GM10266 (cell line): ENCODE results near the gene SEMA6B.

ENCODE experiments used
- DNase-seq: peaks from one replicate; pipeline ENCODE4 v3.0.0; 2012; ENCODE audit errors: extremely low spot score
- TF ChIP-seq, protein P1 (sequence below): IDR thresholded peaks from 2 replicates; pipeline ENCODE4 v1.5.1; 2012; ENCODE audit warnings: mild to moderate bottlenecking, low read depth; ENCODE audit not compliant: control insufficient read depth, insufficient read depth; ENCODE audit errors: missing control alignments

Gene SEMA6B

DNA sequence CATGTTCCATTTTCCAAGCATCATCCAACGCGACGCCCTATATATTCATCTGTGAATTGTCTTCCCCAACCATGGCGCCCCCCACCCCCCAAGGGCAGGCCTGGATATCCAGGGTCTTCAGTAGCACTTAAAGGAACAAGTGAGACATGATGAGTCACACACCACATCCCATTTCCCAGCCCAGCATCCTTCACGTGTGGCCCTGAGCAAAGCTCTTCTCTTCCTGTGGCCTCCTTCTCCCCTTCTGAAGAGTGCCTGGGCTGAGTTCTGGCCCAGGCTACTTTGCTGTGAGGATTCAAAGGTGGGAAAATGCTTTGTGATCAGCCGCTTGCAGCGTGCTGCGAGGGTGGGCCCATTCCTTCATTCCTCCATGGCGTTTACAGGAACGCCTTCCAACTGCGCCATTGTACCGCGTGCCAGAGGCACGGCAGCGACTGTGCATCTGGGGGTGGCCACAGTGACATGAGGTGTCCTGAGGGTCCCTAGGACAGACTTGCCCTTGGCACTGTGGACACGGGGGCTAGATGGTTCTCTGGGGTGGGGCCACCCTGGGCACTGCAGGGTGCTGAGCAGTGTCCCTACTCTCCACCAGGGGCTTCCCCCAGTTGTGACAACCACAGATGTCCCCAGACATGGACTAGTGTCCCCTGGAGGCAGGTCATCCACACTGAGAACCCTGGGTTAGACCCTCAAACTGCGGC, 52.9 kb downstream of the SEMA6B start:
- TF ChIP-seq, protein P1, sequence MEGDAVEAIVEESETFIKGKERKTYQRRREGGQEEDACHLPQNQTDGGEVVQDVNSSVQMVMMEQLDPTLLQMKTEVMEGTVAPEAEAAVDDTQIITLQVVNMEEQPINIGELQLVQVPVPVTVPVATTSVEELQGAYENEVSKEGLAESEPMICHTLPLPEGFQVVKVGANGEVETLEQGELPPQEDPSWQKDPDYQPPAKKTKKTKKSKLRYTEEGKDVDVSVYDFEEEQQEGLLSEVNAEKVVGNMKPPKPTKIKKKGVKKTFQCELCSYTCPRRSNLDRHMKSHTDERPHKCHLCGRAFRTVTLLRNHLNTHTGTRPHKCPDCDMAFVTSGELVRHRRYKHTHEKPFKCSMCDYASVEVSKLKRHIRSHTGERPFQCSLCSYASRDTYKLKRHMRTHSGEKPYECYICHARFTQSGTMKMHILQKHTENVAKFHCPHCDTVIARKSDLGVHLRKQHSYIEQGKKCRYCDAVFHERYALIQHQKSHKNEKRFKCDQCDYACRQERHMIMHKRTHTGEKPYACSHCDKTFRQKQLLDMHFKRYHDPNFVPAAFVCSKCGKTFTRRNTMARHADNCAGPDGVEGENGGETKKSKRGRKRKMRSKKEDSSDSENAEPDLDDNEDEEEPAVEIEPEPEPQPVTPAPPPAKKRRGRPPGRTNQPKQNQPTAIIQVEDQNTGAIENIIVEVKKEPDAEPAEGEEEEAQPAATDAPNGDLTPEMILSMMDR, result no peak
- DNase-seq, result no peak

DNA sequence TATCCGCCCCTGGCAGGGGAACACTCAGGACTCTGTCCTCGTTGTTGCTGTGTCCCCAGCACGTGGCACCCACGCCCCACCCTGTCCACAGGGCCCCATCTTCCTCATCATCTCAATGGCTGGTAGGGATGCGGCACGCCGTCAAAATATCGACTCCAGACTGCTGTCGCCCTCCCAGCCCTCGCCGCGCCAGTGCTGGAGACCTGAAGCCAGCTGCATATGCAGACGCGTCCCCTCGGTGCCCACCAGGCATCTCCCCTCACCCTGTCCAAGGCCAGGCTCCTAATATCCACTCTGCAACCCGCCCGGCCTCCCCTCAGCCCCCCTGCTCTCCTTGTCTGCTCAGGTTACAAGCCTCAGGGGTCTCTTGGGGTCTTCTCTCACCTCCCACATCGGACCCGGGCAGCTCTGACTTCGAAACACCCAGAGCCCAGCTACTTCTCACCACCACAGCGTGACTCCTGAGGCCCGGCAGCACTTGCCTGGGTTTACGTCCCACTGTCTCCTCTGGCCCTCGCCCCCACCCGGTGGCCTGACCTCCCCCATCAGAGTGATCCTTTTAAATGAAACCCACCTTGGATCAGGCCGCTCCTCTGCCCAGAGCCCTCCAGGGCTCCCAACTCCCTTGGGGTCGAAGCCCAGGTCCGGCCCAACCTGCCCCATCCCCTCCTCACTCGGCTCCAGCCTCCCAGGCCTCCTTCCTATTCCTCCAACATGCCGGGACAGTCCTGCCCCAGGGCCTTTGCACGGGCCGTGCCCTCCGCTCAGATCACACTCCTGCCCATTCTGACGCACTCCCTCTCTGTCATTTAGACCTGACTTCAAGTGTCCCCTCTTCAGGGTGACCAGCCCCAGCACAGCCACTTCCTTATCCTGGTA, 53.7 kb downstream of the SEMA6B start:
- TF ChIP-seq, protein P1, result no peak
- no peak for DNase-seq

DNA sequence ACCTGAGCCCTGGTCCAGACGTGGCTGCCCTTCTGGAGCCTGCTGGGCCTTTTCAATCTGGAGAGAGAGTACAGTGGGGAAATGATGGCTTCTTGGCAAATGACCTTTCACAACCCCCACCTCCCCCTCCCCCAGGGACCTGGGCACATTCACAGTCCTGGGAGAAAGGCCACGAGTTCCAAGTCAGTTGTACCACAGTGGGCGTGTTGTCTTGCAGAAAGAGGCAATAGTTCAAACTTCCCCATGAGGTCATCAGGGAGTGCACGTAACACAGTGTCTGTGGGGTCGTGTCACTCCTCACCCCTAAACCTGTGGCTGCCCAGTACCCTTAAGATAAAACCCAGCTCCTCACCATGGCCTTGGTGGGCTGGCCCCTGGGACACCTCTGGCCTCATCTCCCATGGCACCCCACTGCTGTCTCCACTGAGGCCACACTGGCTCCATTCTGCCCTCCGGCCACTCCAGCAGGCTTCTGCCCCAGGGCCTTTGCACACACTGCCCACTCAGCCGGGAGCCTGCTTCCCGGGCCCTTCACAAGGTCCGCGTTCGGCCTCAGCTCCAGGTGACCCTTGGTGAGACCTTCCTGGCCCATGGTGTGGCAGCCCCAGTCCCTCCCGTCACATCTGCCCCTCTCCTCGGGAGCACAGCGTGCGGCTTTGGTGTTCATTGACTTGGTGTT, 54.5 kb downstream of the SEMA6B start:
- TF ChIP-seq, protein P1, result no peak
- no peak for DNase-seq

DNA sequence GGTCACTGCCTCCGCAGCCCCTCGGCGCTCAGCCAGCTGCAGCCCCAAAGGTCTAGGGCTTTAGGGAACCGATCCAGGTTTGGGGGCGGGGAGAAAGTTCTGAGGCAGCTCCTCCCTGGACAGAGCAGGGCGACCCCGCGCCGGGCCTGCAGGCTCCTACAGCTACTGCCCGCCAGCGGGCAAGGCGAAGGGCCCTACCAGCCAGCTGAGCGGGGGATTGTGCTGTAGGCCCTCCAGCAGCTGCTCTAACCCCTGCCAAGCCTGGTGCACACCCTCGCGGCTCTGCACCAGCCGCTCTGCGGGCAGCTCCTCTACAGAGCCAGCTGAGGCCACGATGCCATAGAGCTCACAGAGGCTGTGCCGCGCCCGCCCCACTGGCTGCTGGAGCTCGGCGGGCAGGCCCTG, 55.2 kb downstream of the SEMA6B start:
- TF ChIP-seq, protein P1, result no peak
- DNase-seq, result no peak

DNA sequence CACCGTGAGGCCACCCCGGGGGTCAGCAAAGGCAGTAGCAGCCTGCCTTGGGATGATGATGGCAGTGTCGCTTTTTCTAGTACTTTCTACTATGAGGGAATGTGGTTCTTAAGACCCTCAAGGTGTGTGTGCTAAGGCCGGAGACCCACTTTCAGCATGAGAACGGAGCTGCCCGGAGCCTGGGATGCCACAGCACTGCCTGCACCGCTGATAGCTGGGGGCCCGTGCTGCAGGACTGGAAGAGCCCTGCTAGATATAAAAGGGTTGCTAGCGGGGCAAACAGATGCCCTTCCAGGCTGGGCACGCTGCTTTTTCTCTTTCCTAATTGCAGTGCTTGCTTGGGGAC, 55.7 kb downstream of the SEMA6B start:
- no peak for DNase-seq
- TF ChIP-seq, protein P1, result no peak

DNA sequence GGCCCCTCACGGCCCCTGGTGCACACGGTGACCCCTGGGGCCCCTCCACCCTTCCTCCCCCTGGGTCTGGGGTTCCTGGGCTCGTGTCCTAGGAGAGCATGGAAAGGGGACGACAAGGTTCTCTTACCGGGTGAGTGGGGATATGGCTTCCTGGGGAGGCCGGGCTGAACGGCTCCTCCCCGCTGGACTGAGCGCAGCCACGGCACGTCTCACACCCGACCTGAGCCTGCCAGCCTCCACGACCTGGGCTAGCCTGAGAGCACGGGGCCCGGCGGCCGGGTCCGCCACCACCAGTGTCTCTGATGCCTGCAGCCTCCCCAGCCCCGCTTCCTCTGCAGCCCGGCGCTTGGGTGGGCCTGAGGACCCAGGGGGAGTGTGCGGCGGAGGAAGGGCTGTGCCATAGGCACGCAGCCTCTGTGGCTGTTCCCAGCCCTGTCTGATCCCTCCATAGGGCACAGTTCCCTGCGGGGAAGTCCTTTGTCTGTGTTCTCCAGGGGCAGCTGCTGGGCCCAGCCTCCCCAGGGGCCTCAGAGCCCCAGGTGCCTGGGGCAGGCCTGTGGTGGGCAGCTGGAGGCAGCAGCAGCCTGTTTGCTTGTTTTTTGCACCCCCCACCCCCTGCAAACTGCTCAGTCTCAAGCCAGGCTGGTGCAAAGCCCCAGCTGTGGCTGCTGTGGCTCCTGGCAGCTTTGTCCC, 56.2 kb downstream of the SEMA6B start:
- no peak for DNase-seq
- TF ChIP-seq, protein P1, result no peak
